Omental fat pad (tissue), 4 donors: ENCODE results near the gene CPA3. TPM values are rescaled to one million over a fixed set of nuclear protein-coding genes. Genes with fewer than 3 reads are reported as not detected.

Experiments used
- ATAC-seq: fragments of 150-250 bp; one replicate; pipeline ENCODE4 v1.9.1; 2016; ENCODE audit warnings: mild to moderate bottlenecking, moderate library complexity; ENCODE audit not compliant: low FRiP score
- DNase-seq: peaks from one replicate; pipeline ENCODE4 v3.0.0-alpha.2; 2019; ENCODE audit warnings: low spot score
- total RNA-seq, 4 donors: library from RNA; depleted of rRNA; stranded (reverse); fragments of >200 nt; gene quantifications; one replicate each; pipeline ENCODE4 v1.1.0, GENCODE V29; 2016
- TF ChIP-seq, protein P1 (sequence below), 3 donors: fragments of 450-650 bp; IDR thresholded peaks; one replicate each; pipeline ENCODE4 v1.5.1; 2016 to 2017; ENCODE audit warnings: antibody characterized with exemption in 3 of 3, mild to moderate bottlenecking in 3 of 3, moderate library complexity in 2 of 3

The CPA3 gene
- total RNA-seq, 4 donors from 2014 or later = 4.8 to 21.5 (median 14.4) TPM

DNA sequence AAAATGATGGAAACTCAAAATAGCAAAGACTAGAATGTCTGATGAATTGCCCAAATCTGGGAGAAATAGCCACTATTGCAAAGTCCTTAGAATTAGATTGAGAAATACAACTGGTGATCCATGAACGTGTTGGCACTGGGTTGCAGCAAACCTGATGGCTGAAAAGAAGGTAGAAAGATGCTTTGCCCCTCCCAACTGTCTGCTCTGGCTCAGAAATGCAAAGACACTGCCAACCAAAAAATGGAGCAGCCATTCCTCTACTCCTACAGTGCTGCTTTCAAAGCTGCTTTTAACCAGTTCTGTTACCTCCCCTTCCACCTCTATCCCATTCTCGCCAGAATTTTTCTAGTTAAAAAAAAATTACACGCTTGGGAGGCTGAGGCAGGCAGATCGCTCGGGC lies 60.7 kb downstream of the CPA3 start:
- ATAC-seq (no peak), DNase-seq (no peak)
- TF ChIP-seq, protein P1, sequence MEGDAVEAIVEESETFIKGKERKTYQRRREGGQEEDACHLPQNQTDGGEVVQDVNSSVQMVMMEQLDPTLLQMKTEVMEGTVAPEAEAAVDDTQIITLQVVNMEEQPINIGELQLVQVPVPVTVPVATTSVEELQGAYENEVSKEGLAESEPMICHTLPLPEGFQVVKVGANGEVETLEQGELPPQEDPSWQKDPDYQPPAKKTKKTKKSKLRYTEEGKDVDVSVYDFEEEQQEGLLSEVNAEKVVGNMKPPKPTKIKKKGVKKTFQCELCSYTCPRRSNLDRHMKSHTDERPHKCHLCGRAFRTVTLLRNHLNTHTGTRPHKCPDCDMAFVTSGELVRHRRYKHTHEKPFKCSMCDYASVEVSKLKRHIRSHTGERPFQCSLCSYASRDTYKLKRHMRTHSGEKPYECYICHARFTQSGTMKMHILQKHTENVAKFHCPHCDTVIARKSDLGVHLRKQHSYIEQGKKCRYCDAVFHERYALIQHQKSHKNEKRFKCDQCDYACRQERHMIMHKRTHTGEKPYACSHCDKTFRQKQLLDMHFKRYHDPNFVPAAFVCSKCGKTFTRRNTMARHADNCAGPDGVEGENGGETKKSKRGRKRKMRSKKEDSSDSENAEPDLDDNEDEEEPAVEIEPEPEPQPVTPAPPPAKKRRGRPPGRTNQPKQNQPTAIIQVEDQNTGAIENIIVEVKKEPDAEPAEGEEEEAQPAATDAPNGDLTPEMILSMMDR (IDR thresholded peaks at IDR 0.05) = no peak

DNA sequence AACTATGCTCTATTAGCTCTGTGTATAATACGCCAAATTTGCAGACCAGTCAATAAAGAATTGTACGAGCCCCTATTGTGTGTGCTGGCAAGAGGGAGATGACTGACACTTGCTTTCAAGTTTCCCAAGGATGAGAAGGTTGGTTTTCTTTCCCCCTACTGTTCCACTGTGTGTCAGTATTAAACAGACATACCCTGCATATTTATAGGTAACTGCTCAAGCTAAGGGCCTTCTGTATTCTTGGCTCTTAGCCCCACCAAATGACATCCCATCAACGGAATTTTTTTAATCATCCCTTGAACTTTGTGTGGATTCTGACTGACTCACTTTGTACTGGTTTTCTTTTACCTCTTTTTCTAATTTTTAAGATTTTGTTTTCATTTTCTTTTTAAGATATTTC lies 65.7 kb downstream of the CPA3 start:
- DNase-seq = no peak
- no peak for ATAC-seq
- TF ChIP-seq, protein P1 (IDR thresholded peaks at IDR 0.05) = no peak

DNA sequence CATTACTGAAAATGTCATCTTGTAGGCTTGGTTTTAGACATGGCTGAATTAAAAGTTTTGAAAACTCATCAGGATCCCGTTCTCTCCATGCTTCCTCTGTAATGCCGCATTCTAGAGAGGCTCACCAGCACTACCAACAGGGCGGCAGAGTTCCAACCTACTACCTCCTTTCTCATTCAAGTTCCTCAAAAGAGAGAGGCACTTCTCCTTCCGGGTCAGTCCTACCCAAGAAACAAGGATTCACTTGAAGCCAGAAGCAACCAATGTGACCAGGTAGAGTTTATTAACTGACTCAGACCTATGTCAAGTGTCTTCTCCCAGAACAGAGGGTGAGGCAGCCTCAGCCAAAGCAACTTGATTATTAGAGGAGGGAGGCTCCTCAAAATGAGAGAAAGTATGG lies 66.5 kb downstream of the CPA3 start:
- DNase-seq (no peak), ATAC-seq (no peak)
- TF ChIP-seq, protein P1 (IDR thresholded peaks at IDR 0.05) = no peak

DNA sequence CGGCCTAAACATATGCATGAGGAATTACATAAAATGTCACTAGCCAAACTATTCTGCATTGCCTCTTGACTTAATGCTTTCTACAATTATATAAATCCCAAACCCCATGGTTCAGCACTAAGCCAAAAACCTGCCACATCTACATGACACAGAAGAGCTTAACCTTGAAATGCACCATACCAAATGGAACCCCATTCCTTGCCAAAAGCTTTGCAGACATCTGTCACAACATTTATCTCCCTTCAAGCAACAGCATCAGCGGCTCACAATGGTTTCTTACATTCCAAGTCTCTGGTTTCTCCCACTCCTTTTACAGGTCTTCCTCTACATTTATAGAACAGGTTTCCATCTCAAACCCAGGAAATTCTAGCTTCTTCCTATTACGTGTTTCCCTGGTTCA lies 67.9 kb downstream of the CPA3 start:
- no peak for ATAC-seq
- TF ChIP-seq, protein P1 (IDR thresholded peaks at IDR 0.05) = no peak
- DNase-seq = no peak

DNA sequence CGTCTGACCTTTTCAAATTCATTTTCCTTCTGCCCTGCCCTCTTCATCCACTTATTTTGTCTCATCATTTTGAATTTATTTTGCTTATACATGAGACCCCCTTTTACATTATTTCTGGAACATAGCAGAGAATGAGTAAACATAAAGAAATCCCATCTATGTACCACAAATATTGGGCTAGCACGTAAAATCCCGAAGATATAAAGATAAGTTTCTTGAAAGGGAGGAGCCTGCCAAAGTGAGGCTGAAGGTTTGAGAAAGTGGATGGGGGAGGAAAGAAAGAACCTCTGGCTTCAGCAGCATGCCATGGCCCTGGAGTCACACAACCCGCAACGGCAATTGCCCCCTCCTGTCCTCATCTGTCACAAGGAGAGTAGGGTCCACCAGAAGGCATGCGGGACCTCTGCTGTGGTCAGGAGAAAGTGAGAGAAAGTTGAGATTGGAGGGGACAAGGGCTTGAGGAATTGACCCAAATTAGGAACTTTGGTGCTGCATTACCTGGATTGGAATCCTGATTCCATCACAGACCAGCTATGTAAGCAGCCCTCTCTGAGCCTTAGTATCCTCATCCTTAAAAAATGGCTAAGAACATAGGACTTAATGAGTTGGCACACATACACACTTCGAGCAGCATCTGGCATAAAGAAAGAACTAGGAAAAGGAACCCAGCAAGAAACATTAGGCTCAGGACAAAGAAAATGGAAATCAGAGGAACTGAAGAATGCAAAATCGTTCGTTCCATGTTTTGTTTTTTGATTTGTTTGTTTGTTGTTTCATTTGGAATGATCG lies 72.6 kb downstream of the CPA3 start:
- no peak for ATAC-seq
- TF ChIP-seq, protein P1 (IDR thresholded peaks at IDR 0.05) = no peak
- no peak for DNase-seq

DNA sequence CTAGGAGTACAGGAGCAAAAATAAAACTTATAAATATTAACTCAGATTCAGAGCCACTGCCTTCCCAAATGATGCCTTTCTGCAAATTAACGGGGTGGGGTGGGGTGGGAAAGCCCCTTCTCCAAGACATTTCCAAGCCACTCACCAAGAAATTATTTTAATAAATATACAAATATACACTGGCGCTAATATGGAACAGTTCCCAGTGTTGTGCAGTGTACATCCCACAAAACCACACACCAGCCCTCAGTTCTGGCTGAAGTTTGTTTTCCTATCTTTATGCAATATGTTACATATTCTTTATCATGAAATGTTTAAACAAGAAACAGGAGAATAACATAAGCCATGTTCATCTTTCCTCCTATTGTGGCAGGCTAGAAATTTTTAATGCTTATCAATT lies 73.2 kb downstream of the CPA3 start:
- ATAC-seq (no peak), DNase-seq (no peak)
- TF ChIP-seq, protein P1 (IDR thresholded peaks at IDR 0.05) = no peak

DNA sequence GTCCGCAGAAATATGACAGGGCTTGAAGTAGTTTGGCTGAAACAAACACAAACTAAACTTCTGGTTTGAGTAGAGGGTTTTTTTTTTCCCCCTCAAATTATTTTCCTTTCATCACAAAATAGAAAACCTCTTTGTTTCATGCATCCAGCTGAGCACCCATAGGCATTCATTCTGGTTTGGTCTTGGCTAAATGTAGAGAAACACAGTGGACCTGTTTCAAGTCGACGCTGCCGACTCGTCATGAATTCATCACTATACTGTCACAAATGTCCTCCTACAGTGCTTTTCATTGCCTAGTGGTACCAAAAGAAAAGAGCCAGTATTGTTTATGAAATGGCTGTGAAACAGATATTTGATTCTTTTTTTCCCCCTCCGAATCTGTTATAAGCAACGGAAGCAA lies 73.8 kb downstream of the CPA3 start:
- TF ChIP-seq, protein P1 (IDR thresholded peaks at IDR 0.05) = no peak
- DNase-seq = no peak
- ATAC-seq = no peak
